Bone marrow (tissue), 2 donors: ENCODE data around the gene GPATCH8.
"Not testable (repeated sequence)": the region's sequence is repeated elsewhere in the genome, so short reads cannot be mapped to it uniquely, and the experiment has no call there.

Experiments used
- DNase-seq, 2 donors: peaks; one replicate each; lab custom pipeline; 2025; lab: John Stamatoyannopoulos, UW

Gene GPATCH8

DNA sequence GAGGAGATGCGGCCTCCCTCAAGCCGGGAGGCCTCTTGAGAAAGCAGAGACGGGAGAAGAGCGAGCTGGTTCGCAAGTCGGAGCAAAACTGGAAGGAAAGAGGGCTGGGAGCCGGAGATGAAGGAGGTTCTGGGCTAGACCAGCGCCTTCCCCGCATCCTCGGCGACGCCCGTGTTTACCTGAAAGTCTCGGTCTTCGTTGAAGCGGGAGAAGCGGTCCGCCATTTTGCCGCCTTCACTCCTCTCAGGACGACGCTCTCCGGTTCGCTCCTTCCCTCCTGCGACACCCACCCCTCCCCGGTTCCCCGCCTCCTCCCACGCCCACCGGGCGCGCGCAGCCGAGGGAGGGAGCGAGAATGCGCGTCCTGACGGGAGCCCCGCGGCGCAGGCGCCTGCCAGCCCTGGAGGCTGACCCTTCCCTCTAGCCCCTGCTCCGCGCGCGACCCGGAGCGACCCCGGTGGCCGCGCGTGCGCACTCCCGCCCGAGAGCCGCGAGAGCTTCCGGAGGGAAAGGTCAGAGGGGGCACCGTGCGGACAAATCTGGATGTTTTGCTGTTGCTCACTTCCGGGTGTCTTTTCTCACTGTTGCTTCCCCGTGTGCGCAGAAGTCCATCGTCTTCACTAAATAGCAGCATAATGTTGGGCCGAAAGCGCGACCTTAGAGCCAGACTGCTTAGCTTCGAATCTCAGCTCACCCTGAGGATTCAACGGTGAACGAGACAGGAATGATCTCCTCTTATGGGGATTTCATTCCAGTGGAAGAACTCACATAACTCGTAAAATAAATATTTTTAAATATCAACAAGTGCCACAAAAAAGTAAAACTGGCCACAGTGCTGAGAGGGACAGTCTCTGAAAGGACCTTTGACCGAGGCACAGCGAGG lies at the start of gene GPATCH8:
GPATCH8 (minus strand) TSS at position 260 of the 883 bp plus-strand sequence; CDS start at position 224, 36 bp downstream.
- peak; percentile 89 to 91 for DNase-seq

DNA sequence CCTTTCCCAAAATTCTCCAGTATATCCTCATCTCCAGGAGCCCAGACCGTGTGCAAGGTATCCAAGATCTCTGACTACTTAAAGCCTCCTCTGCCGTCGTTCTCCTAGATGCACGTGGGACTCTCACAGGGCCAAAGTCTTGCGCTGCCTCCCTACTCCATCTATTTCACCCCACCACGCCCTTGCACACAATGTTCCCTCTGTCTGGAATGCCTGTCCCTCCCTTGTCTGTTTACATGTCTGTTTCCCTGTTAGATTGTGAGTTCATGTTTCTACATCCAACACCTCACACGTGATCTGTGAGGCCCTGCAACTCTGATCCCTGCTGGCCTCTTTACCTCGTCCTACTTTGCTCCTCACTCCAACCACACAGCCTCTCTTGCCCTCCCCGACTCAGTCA lies 49.2 kb upstream of the GPATCH8 start:
- DNase-seq: no peak

- DNase-seq: no peak
These were observed 46.5 kb upstream of the GPATCH8 start for GRCh38 chr17:44549686-44550085.

- no peak for DNase-seq
These were observed 45.4 kb upstream of the GPATCH8 start for GRCh38 chr17:44548376-44549230.

DNA sequence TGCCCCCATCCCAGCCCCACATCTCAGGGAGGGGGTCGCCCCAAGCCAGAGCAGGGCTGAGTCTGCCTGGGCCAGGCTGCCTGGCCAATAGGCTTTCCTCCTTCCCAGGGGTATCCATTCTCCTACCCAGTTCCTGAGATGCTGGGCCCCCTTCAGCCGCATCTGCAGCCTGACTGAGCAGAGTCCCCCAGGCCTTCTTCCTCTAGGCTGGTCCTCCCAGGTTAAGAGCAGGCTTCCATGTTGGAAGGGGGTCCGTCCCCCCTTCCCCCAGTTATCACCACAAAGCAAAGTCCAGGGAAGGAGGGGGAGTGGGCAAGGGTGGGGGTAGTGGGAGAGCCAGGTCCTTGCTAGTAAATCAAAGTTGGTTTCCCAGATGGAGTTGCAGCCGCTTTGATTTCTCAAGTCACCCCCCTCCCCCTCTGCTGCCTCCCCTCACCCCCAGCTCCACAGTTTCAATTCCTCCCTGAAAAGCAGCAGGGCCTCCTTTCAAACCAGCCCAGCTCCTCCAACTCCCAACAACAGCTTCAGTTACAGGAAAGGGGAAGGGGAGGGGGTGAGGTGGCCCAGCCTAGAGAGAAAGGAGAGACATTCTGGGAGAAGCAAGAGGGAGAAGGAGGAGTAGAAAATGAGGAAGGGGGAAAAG lies 44.5 kb upstream of the GPATCH8 start:
- DNase-seq: no peak

- peak; percentile 12 to 15 for DNase-seq
These were observed 43.7 kb upstream of the GPATCH8 start for GRCh38 chr17:44546671-44547606.

- DNase-seq: no peak
These were observed 40.8 kb upstream of the GPATCH8 start for GRCh38 chr17:44543905-44544523.

DNA sequence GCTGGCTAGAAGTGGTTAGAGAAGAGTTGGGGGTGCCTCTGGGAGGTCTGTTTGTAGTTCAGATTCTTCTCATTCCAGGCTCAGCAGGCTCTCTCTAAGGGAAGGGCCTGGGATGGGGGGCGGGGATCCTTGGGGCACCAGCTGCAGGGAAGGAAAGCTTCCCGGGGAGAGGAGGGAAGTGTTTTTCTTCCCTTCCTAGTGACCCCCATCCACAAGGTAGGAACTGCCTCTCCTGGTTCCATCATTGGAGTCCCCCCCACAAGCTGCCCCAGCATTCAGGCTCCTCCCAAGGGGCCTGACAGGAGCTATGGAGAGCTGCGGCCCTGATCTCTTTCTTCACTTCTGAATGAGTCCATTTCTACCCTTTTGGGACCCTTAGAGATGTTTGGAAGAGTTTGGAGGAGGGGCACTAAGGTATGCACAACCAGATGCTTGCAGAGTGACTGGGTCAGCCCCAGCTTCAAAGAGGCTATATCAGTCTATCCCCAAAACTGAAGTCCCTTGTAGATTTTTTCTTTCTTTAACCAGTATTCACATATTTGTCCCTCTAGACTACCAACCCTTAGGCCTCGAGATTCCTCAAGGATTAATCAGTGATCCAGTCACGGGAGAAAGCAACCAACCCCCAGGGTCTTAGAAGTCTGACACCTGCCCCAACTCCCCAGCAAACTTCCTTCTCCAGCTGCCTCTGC lies 40.2 kb upstream of the GPATCH8 start:
- DNase-seq: no peak

- no peak for DNase-seq
These were observed 38.8 kb upstream of the GPATCH8 start for GRCh38 chr17:44541884-44542581.

DNA sequence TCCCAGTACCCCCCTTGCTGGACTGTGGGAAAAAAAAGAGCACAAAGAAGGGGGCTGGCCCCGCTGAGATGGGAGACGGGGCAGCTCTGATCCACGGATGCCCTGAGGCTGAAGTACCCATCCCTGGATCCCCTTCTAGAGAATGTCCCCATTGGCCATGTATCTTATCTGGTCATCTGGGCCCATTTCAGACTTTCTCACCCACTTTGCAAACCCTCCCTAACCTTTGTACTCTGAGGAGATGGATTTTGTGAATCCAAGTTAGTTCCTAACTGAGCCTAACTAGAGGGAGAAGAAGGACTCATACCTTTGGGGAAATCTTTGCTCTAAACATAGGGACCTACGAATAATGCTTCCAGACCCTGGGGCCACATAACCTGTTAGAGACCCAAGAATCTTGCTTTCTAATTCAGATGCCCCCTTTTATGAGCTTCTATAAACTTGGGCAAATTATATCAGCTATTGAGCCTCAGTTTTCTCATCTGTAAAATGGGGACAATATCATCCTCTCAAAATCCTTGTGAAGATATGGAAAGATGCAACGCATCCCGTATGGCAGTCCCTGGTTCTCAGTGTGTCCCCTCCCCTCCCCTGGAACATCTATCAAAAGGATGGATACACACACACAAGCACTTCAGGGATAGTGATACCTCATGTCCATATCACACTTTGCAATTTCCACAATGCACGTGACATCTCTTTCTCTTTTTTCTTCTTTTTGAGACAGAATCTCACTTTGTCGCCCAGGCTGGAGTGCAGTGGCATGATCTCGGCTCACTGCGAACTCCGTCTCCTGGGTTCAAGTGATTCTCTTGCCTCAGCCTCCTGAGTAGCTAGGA lies 37.3 kb upstream of the GPATCH8 start:
- DNase-seq: no peak

GRCh38 chr17:44539673-44540072 lies 36.5 kb upstream of the GPATCH8 start:
- DNase-seq: no peak

DNA sequence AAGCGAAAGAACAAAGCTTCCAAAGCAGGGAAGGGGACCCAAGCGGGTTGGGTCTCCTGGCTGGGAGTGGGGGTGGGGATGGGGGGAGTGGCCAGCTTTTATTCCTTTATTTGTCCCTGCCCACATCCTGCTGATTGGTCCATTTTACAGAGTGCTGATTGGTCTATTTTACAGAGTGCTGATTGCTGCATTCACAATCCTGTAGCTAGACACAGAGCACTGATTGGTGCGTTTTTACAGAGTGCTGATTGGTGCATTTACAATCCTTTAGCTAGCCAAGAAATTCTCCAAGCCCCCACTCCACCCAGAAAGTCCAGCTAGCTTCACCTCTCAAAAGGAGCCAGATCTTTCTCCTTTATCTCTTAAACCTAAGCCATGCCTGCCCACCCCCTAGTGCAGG lies 34.7 kb upstream of the GPATCH8 start:
- DNase-seq: not testable (repeated sequence)

GRCh38 chr17:44536090-44536953 lies 33.1 kb upstream of the GPATCH8 start:
- no peak for DNase-seq

DNA sequence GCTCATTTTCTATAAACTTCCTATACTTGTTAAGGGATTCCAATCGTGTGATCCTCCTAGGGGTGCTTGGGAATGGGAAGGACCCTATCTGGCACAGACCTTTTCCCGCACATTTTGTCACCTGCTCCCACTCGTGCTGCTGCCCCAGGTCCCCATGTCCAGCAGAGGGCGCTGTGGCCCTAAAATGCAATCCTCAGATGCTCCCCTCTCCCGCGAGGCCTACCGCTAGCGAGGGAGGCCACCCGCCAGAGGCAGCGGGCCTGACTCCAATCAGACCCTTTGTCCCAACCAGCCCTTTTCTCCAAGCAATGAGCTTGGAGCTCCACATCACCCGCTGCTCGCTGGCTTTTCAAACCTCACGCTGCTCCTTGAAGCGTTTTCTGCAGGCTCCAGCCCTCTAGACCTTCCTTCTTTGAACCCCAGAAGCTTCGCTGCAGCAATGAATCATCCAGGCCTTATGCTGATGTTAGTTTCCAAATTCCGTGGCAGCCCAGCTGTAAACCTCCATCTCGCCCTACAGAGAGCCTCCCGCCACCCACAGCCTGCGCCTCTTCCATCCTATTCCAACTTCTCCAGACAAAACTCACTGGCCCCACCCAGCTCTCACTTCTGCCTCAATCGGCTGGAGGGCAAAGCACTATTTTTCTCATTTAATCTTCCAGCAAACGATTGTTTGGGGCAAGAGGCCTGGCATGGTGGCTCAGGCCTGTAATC lies 30.5 kb upstream of the GPATCH8 start:
- peak; percentile 68 to 70 for DNase-seq

GRCh38 chr17:44530896-44531418 lies 27.8 kb upstream of the GPATCH8 start:
- no peak for DNase-seq

DNA sequence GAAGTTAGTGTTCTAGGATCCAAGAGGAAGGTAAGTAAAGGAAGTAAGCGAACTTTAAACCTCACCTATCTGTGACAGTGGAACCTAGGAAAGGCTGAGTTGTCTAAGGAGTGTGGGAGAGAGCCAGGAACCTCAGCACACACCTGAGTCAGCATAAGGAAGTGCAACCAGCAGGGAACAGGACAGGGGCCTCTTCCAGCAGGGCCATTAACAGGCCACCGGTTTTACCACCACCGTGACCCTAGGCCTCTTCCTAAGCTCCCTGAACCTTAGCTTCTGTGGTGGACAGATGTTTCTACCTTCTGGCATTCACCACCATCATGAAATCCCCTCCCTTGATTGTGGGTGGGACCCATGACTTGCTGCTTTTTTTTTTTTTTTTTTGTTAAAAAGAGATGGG lies 26.7 kb upstream of the GPATCH8 start:
- DNase-seq: no peak

- DNase-seq: no peak
These were observed 24.7 kb upstream of the GPATCH8 start for GRCh38 chr17:44527954-44528353.
